H9 (cell line): ENCODE results near the gene CSRNP3. TPM values are rescaled to one million over a fixed set of nuclear protein-coding genes. Genes with fewer than 3 reads are reported as not detected.

Experiments
- DNase-seq: peaks from one replicate; pipeline ENCODE4 v3.0.0-alpha.2; 2017
- H2AFZ ChIP-seq: one replicate; pipeline ENCODE4 v1.6.1; 2013; ENCODE audit warnings: mild to moderate bottlenecking, low read length, control low read depth, moderate library complexity
- H2AK5ac ChIP-seq: 2 replicates; pipeline ENCODE4 v1.6.1; 2013; ENCODE audit warnings: low read length, control low read depth, mixed read lengths; ENCODE audit not compliant: insufficient read length
- H2BK120ac ChIP-seq: one replicate; pipeline ENCODE4 v1.6.1; 2013; ENCODE audit warnings: low read depth, mild to moderate bottlenecking, low read length, control low read depth, inconsistent platforms; ENCODE audit not compliant: poor library complexity, severe bottlenecking
- H2BK12ac ChIP-seq: 2 replicates; pipeline ENCODE4 v1.6.1; 2013; ENCODE audit warnings: low read length, control low read depth, mixed read lengths, low read depth; ENCODE audit not compliant: insufficient read length
- H2BK15ac ChIP-seq: 2 replicates; pipeline ENCODE4 v1.6.1; 2013; ENCODE audit warnings: low read depth, low read length, control low read depth
- H2BK20ac ChIP-seq: one replicate; pipeline ENCODE4 v1.6.1; 2013; ENCODE audit warnings: low read depth, mild to moderate bottlenecking, low read length, control low read depth, inconsistent platforms; ENCODE audit not compliant: poor library complexity, severe bottlenecking
- H2BK5ac ChIP-seq: 2 replicates; pipeline ENCODE4 v1.6.1; 2013; ENCODE audit warnings: low read length, control low read depth, mixed read lengths; ENCODE audit not compliant: insufficient read length
- H3K14ac ChIP-seq: 2 replicates; pipeline ENCODE4 v1.6.1; 2013; ENCODE audit warnings: low read length, control low read depth; ENCODE audit not compliant: insufficient read depth
- H3K18ac ChIP-seq: 2 replicates; pipeline ENCODE4 v1.6.1; 2013; ENCODE audit warnings: low read depth, mild to moderate bottlenecking, mixed read lengths, low read length, control low read depth; ENCODE audit not compliant: insufficient read length
- H3K23ac ChIP-seq: 2 replicates; pipeline ENCODE4 v1.6.1; 2013; ENCODE audit warnings: low read length, control low read depth, mixed read lengths, low read depth; ENCODE audit not compliant: insufficient read length
- H3K23me2 ChIP-seq: 2 replicates; pipeline ENCODE4 v1.6.1; 2013; ENCODE audit warnings: low read depth, mild to moderate bottlenecking, mixed read lengths, low read length, control low read depth; ENCODE audit not compliant: insufficient read length, poor library complexity, severe bottlenecking
- H3K27ac ChIP-seq: 2 replicates; pipeline ENCODE4 v1.5.1; 2013; ENCODE audit warnings: low read length, control low read depth, mixed read lengths, low read depth; ENCODE audit not compliant: insufficient read length
- H3K27me3 ChIP-seq: 2 replicates; pipeline ENCODE4 v1.6.1; 2013; ENCODE audit warnings: low read length, control low read depth, inconsistent platforms; ENCODE audit not compliant: insufficient read depth
- H3K4ac ChIP-seq: 2 replicates; pipeline ENCODE4 v1.6.1; 2013; ENCODE audit warnings: low read depth, mild to moderate bottlenecking, control low read depth, inconsistent platforms, low read length, moderate library complexity
- H3K4me1 ChIP-seq: 2 replicates; pipeline ENCODE4 v1.6.1; 2013; ENCODE audit warnings: low read length, control low read depth, inconsistent platforms; ENCODE audit not compliant: insufficient read depth
- H3K4me2 ChIP-seq: 2 replicates; pipeline ENCODE4 v1.6.1; 2013; ENCODE audit warnings: low read length, control low read depth, mixed read lengths; ENCODE audit not compliant: insufficient read length, insufficient read depth
- H3K56ac ChIP-seq: 2 replicates; pipeline ENCODE4 v1.6.1; 2013; ENCODE audit warnings: low read depth, mild to moderate bottlenecking, mixed read lengths, low read length, control low read depth; ENCODE audit not compliant: insufficient read length
- H3K79me1 ChIP-seq: 2 replicates; pipeline ENCODE4 v1.6.1; 2013; ENCODE audit warnings: low read depth, mild to moderate bottlenecking, moderate library complexity, low read length, control low read depth, inconsistent platforms; ENCODE audit not compliant: insufficient read depth, poor library complexity, severe bottlenecking
- H3K79me2 ChIP-seq: 2 replicates; pipeline ENCODE4 v1.6.1; 2013; ENCODE audit warnings: low read length, control low read depth, inconsistent platforms; ENCODE audit not compliant: insufficient read depth
- H3K9ac ChIP-seq: 2 replicates; pipeline ENCODE4 v1.6.1; 2013; ENCODE audit warnings: low read length, control low read depth, mixed read lengths; ENCODE audit not compliant: insufficient read length; ENCODE audit errors: extremely low read depth
- H3K9me3 ChIP-seq: one replicate; pipeline ENCODE4 v1.6.1; 2013; ENCODE audit warnings: low read depth, low read length, inconsistent platforms; ENCODE audit not compliant: control insufficient read depth
- H3T11ph ChIP-seq: one replicate; pipeline ENCODE4 v1.6.1; 2013; ENCODE audit warnings: mild to moderate bottlenecking, low read length, control low read depth, inconsistent platforms
- H4K20me1 ChIP-seq: one replicate; pipeline ENCODE4 v1.6.1; 2013; ENCODE audit not compliant: control insufficient read depth, insufficient read length, insufficient read depth
- H4K5ac ChIP-seq: 2 replicates; pipeline ENCODE4 v1.6.1; 2013; ENCODE audit warnings: low read depth, mild to moderate bottlenecking, mixed read lengths, low read length, control low read depth; ENCODE audit not compliant: insufficient read length
- H4K8ac ChIP-seq: replicated peaks from 2 replicates; pipeline ENCODE4 v1.6.1; 2013; ENCODE audit warnings: low read length, control low read depth, mixed read lengths, low read depth; ENCODE audit not compliant: insufficient read length
- H4K91ac ChIP-seq: 2 replicates; pipeline ENCODE4 v1.6.1; 2013; ENCODE audit warnings: low read depth, mild to moderate bottlenecking, moderate library complexity, mixed read lengths, low read length, control low read depth; ENCODE audit not compliant: insufficient read length
- H3K27ac Mint-ChIP-seq, 3 experiments: 2 replicates in 2 of 3; 3 replicates in 1 of 3; pipeline ENCODE4 v1.8.0; 2020 to 2021; ENCODE audit warnings: mixed read lengths in 3 of 3, mild to moderate bottlenecking in 1 of 3, moderate library complexity in 1 of 3
- H3K27me3 Mint-ChIP-seq: 2 replicates; pipeline ENCODE4 v1.8.0; 2021; ENCODE audit warnings: low read depth, mild to moderate bottlenecking, moderate library complexity, mixed read lengths
- H3K36me3 Mint-ChIP-seq, 3 experiments: 2 replicates in 2 of 3; 3 replicates in 1 of 3; pipeline ENCODE4 v1.8.0; 2020 to 2021; ENCODE audit warnings: low read depth in 3 of 3, mixed read lengths in 3 of 3; ENCODE audit not compliant: insufficient read depth in 1 of 3
- H3K4me1 Mint-ChIP-seq, 2 experiments: 2 replicates each; pipeline ENCODE4 v1.8.0; 2020; ENCODE audit warnings: mixed read lengths in 2 of 2
- H3K4me3 Mint-ChIP-seq, 2 experiments: 2 replicates in 1 of 2; 3 replicates in 1 of 2; pipeline ENCODE4 v1.8.0; 2020 to 2021; ENCODE audit warnings: mild to moderate bottlenecking in 2 of 2, mixed read lengths in 2 of 2, moderate library complexity in 1 of 2
- H3K9me3 Mint-ChIP-seq, 2 experiments: 2 replicates in 1 of 2; 3 replicates in 1 of 2; pipeline ENCODE4 v1.8.0; 2020; ENCODE audit warnings: mild to moderate bottlenecking in 2 of 2, mixed read lengths in 2 of 2, moderate library complexity in 1 of 2
- WGBS: extraction: QIAGEN DNeasy Blood & Tissue Kit; methylation state at CpG from one replicate; pipeline ENCODE4 v1.1.7; 2013; ENCODE audit warnings: missing lambda C conversion rate, low lambda C conversion rate, mixed read lengths; ENCODE audit not compliant: insufficient read length; ENCODE audit errors: extremely low coverage; 5-methylcytosine and 5-hydroxymethylcytosine counted together
- total RNA-seq: library from RNA; stranded (reverse); gene quantifications from 2 replicates; pipeline ENCODE4 v1.2.1, GENCODE V29; 2021
- TF ChIP-seq, protein P1 (sequence below): fragments of 200-600 bp; sonication (generic); conservative IDR thresholded peaks from 3 replicates; pipeline ENCODE4 v1.8.0; 2021; ENCODE audit warnings: antibody characterized with exemption, mild to moderate bottlenecking

The CSRNP3 gene
- total RNA-seq, 1 experiment from 2014 or later, result 3.6 TPM

DNA sequence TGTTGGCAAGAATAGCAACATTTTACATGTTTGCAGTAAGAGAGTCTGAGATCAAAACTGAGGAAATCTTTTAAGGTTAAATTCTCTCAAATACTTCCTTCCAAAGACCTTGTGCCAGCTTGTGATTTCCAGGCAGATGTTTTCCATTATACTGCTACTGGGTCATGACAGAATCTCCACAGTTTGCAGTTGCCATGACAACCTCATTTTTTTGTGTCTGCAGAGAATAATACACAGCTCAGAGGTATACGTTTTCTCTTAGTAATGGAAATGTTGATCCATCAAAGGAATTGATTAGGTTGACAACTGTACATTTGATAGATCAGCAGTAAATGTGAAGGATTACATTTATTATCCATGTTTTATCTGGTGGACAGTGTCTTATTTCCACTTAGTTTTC is 29.1 kb upstream of the CSRNP3 start:
- Histone ChIP-seq H3K14ac (no peak overlapping the region), H4K8ac (no peak overlapping the region), H3K4me1 (peaks cover 3% of the 10 kb centered on the region; the same call in 1 of the 2 replicates), H3K4ac (no peak overlapping the region), H4K5ac (no peak overlapping the region), H2BK5ac (no peak overlapping the region), H3K23me2 (no peaks in the 10 kb centered on the region), H3K27me3 (no peaks in the 10 kb centered on the region), H3K27ac (no peak overlapping the region), H2AFZ (no peak overlapping the region), H3K56ac (no peak overlapping the region), H2BK120ac (no peak overlapping the region), H2BK12ac (no peak overlapping the region), H3K18ac (no peak overlapping the region), H3K23ac (no peak overlapping the region), H3K79me2 (no peaks in the 10 kb centered on the region), H3K9me3 (no peaks in the 10 kb centered on the region), H3T11ph (no peak overlapping the region), H4K20me1 (no peaks in the 10 kb centered on the region), H3K4me2 (no peak overlapping the region), H2BK15ac (no peak overlapping the region), H3K9ac (no peak overlapping the region), H3K79me1 (no peaks in the 10 kb centered on the region), H2AK5ac (no peak overlapping the region), H4K91ac (no peak overlapping the region), H2BK20ac (no peak overlapping the region)
- Mint-ChIP-seq H3K27ac (no peak overlapping the region), H3K4me1 (peaks cover 23 to 28% of the 10 kb centered on the region in 2 experiments), H3K36me3 (no peaks in the 10 kb centered on the region), H3K4me3 (no peak overlapping the region), H3K9me3 (peaks cover 0 to 6% of the 10 kb centered on the region in 2 experiments; a peak in 2 of 5 replicates), H3K27me3 (no peaks in the 10 kb centered on the region)
- TF ChIP-seq, protein P1, sequence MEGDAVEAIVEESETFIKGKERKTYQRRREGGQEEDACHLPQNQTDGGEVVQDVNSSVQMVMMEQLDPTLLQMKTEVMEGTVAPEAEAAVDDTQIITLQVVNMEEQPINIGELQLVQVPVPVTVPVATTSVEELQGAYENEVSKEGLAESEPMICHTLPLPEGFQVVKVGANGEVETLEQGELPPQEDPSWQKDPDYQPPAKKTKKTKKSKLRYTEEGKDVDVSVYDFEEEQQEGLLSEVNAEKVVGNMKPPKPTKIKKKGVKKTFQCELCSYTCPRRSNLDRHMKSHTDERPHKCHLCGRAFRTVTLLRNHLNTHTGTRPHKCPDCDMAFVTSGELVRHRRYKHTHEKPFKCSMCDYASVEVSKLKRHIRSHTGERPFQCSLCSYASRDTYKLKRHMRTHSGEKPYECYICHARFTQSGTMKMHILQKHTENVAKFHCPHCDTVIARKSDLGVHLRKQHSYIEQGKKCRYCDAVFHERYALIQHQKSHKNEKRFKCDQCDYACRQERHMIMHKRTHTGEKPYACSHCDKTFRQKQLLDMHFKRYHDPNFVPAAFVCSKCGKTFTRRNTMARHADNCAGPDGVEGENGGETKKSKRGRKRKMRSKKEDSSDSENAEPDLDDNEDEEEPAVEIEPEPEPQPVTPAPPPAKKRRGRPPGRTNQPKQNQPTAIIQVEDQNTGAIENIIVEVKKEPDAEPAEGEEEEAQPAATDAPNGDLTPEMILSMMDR, result no peak
- no peak for DNase-seq
- WGBS, result no CpG with 5 or more reads among the region's 1 CpG
